ENCODE data around the gene LRSAM1. TPM values are rescaled to one million over a fixed set of nuclear protein-coding genes. Genes with fewer than 3 reads are reported as not detected.
A peak's percentile ranks its signal among the peaks of the same experiment; 100 is the strongest.

The LRSAM1 gene
- total RNA-seq, 1 experiment from 2014 or later = 18.5 TPM

DNA sequence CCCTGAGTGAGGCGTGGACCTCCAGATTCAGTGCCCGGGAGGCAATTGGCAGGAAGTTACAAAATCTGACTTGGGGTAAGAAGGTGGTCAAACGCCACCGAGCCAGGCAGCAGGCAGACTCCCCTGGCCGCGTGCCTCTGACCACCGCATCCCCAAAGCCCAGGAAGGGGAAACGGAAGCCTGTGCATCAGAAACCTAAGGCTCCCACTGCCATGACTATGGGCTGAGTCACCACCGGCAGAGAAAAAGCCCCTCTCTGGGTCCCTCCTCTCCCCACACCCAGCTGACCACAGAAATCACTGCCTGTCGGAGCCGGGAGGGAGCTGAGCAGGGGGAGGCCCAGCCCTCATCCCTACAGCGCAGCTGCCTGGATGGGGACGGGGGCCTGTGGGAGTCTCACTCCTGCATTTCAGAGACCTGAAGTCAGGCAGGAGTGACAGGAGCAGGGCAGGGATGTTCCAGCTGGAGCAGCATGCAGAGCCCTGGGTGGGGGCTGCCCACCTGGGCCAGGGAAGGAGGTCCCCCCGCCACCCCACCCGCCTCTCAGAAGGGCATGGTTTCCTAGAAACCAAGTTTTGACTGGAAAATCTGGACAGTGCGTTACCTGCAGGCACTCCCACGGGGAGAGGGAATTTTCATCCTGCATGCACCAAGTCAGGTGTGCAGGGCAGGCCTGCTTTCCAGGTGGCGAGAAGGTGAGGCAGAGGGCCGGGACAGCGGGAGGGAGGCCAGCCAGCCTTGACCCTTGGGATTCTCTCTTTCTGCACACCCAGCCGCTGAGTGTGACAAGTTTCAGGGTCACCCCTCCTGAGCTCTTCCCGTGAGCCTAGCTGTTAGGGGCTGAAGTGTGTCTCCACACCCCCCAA, 68.2 kb downstream of the LRSAM1 start:
- Histone ChIP-seq H3K36me3 (replicated peaks; ENCODE audit: control insufficient read depth, insufficient read depth, low read length) (peaks cover 22% of the 10 kb centered on the region), H3K27me3 (ENCODE audit: control insufficient read depth, insufficient read depth, low read length) (no peaks in the 10 kb centered on the region), H3K4me3 (ENCODE audit: insufficient read depth, low read depth, low read length) (no peak overlapping the region)
- DNase-seq = peak; percentile 76

DNA sequence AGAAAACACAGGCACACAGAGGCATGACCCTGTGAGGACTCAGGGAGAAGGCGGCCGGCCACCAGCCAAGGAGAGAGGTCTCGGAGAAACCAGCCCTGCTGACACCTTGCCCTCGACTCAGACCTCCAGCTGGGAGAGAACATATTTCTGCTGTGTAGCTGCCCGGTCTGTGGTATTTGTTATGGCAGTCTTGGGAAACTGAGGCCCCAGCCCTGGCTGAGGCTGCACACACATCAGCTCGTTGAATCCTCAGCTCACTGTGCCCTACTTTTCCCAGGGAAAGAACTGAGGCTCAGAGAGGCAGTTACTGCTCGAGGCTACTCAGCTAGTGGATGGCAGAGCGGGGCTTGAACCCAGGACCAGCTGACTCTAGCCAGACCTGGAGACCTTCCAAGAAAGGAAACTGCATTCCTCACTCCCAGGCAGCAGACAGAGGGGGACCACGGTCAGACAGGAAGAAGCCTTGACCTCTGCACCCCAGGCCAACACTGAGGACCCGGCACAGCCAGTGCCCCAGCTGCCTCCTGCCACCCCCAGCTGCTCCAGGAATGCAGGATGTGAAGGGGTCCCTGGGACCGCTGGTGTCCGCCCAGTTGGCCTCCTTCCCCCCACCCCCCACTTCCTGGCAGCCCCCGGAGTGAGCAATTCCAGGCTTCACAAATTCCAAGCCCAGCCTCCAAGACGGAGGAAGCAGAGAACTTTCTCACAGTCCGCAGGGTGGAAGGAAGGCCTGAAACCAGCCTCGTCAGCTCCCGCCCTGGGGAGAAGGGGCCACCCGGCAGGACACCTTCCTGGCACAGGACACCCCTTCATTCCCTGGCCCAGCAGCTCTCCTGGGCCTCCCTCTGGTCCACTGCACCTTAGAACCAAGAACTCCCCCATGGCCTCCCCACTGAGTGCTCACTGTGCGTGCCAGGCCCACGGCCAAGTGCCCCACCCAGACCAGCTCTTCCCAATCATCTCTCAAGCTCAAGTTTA, 69.9 kb downstream of the LRSAM1 start:
- H3K36me3 ChIP-seq (replicated peaks; ENCODE audit: control insufficient read depth, insufficient read depth, low read length) = peaks cover 33% of the 10 kb centered on the region

DNA sequence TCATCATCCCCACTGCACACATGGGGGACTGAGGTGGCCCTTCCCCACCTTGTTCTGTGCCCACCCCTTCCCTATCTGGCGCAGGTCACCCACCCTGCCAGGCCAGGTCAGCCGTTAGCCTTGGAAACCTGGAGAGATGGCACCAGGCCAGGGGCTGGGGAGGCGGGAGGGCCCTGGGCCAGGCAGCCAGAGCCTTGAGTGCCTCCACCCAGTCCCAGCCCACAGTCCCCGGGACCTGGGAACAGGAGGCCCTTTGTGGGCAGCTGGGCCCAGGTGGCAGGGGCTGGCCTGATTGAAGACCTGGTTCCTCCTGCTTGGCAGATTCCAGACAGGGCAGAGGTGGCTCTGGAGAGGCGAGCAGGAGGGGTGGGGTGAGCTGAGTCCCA, 70.6 kb downstream of the LRSAM1 start:
- Histone ChIP-seq H3K36me3 (replicated peaks; ENCODE audit: control insufficient read depth, insufficient read depth, low read length) (peaks cover 33% of the 10 kb centered on the region), H3K27me3 (ENCODE audit: control insufficient read depth, insufficient read depth, low read length) (no peaks in the 10 kb centered on the region), H3K4me3 (ENCODE audit: insufficient read depth, low read depth, low read length) (no peak overlapping the region)
- no peak for DNase-seq

More for the DNA sequence above, 69.9 kb downstream of the LRSAM1 start:
- Histone ChIP-seq H3K4me3 (ENCODE audit: insufficient read depth, low read depth, low read length) (no peak overlapping the region), H3K27me3 (ENCODE audit: control insufficient read depth, insufficient read depth, low read length) (no peaks in the 10 kb centered on the region)
- peak; percentile 80 for DNase-seq

DNA sequence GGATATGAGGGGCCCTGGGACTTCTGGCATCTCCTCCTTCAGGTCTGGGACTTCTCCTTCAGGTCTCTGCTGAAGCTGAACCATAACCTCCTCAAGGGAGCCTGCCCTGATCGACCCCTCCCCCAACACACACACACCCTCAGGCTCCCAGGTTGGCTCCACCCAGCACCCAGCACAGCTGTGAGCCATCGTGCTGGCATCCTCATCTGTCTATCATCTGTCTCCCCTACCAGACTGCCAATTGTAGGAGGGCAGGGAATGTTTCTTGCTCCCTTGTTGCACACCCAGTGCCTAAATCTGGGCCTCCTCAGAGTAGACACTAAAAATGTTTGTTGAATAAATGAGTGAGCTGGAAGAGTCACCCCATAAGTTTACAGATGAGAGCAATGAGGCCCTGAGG, 71.4 kb downstream of the LRSAM1 start:
- no peaks in the 10 kb centered on the region for H3K27me3 ChIP-seq (ENCODE audit: control insufficient read depth, insufficient read depth, low read length)
- H3K36me3 ChIP-seq (replicated peaks; ENCODE audit: control insufficient read depth, insufficient read depth, low read length) = peaks cover 27% of the 10 kb centered on the region
- no peak overlapping the region for H3K4me3 ChIP-seq (ENCODE audit: insufficient read depth, low read depth, low read length)
- DNase-seq = no peak

DNA sequence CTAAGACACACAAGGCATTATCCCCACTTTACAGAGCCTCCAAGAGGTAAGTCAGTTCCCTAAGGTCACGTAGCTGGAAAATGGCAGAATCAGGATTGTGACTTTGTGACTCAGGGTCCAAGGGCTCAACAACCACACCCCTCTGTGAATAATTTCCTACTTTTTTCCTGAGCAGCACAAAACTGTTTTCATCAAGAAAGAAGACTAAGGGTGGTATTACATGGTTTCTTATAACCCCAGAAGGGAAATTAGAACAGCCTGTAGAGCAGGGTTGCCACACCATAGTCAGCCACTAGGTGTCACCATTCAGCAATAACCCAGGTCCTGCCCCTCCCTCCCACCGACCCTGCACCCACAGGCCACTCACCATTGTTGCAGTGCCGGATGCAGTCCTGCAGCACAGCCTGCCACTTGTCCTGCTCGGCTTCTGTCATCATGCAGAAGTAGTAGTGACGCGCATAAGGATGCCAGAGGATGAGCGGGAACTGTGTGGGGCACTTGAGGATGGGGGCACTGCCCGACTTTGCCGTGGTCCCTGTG, 72.1 kb downstream of the LRSAM1 start:
- no peak overlapping the region for H3K4me3 ChIP-seq (ENCODE audit: insufficient read depth, low read depth, low read length)

DNA sequence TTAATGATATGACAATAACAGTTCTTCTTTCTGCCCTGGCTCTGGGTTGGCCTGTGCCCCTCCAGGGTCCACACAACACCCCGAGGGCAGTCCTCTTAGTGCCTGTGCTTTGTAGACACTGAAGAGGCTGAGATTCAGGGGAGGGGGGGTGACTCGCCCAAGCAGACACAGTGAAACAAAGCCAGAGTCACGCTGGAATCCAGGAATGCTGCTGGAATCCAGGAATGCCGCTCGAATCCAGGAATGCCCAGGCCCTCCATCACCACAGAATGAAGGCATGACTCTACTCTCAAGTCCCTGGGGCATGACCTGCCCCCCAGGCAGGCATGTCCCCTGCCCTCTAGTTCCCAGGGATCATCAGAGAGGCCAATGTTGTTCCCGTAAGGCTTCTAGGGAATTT, 73.1 kb downstream of the LRSAM1 start:
- no peak for DNase-seq

More for the DNA sequence above, 72.1 kb downstream of the LRSAM1 start:
- Histone ChIP-seq H3K36me3 (replicated peaks; ENCODE audit: control insufficient read depth, insufficient read depth, low read length) (peaks cover 26% of the 10 kb centered on the region), H3K27me3 (ENCODE audit: control insufficient read depth, insufficient read depth, low read length) (no peaks in the 10 kb centered on the region)
- DNase-seq = peak; percentile 72

DNA sequence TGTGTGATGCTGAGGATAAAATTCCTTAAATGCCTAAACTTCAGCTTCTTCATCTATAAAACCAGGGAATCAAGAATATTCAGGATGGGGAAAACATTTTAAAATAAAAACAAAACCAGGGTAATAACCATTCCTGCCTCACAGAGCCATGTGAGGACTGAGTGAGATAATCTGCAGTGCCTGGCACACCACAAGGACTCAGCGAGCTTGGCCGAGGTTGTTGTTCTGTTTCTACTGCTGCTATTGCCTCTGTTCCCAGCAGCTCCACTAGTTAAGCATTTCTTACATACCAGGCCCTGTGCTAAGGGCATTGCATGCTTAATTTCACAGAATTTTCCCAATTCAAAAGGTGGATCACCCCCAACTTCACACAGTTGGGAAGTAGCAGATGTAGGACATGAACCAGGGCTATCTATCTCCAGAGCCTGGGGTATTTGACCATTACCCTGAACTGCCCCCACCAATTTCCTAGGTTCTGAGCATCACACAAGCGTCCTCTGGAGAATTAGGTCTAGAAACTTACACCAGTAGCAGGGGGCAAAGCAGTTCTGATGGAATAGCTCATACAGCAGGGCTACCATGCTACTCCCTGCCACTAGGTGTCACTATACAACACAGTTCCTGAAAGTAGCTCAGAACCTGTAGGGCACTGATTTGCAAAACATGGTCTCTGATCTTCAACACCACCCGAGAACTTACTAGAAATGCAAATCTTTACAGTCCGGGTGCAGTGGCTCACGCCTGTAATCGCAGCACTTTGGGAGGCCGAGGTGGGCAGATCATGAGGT, 74.3 kb downstream of the LRSAM1 start:
- Histone ChIP-seq H3K36me3 (replicated peaks; ENCODE audit: control insufficient read depth, insufficient read depth, low read length) (peaks cover 26% of the 10 kb centered on the region), H3K27me3 (ENCODE audit: control insufficient read depth, insufficient read depth, low read length) (no peaks in the 10 kb centered on the region), H3K4me3 (ENCODE audit: insufficient read depth, low read depth, low read length) (no peak overlapping the region)
- no peak for DNase-seq

More for the DNA sequence above, 73.1 kb downstream of the LRSAM1 start:
- H3K27me3 ChIP-seq (ENCODE audit: control insufficient read depth, insufficient read depth, low read length) = no peaks in the 10 kb centered on the region
- no peak overlapping the region for H3K4me3 ChIP-seq (ENCODE audit: insufficient read depth, low read depth, low read length)
- H3K36me3 ChIP-seq (replicated peaks; ENCODE audit: control insufficient read depth, insufficient read depth, low read length) = peaks cover 26% of the 10 kb centered on the region

DNA sequence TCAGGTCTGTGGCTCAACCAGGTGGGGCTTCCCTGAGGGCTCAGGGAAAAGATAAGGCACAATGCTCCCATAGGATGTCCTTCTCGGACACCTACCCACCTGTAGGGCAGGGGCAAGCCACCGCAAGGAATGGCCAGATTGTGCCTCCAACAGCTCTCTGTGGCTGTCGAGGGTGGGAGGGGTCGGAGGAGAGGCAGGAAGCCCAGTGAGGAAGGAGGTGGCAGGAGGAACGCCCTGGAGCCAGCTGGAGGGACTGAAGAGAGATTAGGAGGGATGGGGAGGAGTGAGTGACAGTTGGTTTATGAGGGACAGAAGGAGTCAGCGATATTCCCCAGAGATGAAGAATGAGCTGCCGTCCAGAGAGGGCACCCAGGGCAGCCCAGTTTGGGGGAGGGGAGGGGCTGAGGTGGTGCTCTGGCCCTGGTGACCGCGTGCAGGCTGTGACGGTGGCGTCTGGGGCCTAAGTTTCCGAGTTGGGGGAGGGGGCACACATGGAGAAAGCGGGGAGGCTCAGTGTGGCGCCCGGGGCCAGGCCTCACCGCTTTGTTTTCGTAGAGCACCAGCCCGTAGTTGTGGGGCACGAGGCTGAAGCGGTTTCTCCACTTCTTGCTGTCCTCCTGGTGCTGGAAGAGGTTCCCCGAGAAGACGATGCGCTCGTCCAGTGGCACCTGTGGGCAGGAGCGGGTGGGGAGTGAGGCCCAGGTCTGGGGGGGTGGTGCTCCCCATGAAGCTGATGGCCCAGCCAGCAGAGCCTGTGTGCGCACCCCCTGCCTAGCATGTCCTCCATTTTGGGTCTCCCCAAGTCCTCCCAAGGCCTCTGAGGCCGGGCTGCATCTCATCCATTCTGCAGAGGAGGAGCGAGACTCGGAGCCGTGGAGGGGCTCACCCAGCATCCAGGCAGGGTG, 75.6 kb downstream of the LRSAM1 start:
- Histone ChIP-seq H3K27me3 (ENCODE audit: control insufficient read depth, insufficient read depth, low read length) (no peaks in the 10 kb centered on the region), H3K36me3 (replicated peaks; ENCODE audit: control insufficient read depth, insufficient read depth, low read length) (peaks cover 26% of the 10 kb centered on the region), H3K4me3 (ENCODE audit: insufficient read depth, low read depth, low read length) (no peak overlapping the region)
- no peak for DNase-seq

DNA sequence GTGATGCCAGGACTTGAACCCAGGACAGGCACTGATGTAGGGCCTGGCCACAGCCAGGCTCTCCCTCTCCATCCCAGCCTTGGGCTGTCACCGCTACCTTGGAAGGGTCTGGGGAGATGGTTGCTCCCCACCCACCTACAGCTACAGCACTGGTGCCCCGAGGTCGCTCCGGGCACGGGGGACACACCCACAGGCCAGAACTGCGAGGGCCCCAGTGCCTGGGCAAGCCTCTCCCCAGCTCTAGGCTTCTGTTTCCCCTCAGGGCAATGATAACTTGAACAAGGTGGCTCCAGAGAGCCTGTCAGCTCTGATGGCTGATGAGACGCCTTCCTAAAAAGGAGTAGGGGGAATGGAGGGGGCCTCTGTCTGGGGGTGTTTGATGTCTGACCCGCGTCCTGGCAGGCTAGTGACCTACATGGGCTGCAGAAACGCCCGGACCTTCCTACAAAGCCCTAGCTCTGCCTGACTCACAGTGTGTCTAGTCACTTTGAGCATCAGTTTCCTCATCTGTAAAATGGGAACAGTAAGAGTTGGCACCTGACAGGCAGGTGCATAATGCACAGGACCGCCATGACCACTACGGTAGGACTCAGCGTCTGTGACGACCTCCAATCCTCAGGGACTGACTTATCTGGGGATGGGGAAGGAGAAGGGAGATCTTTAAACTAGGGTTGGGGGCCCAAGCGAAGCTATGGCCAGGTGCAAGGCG, 76.4 kb downstream of the LRSAM1 start:
- DNase-seq = no peak
- H3K27me3 ChIP-seq (ENCODE audit: control insufficient read depth, insufficient read depth, low read length) = no peaks in the 10 kb centered on the region
- H3K36me3 ChIP-seq (replicated peaks; ENCODE audit: control insufficient read depth, insufficient read depth, low read length) = peaks cover 25% of the 10 kb centered on the region
- no peak overlapping the region for H3K4me3 ChIP-seq (ENCODE audit: insufficient read depth, low read depth, low read length)

DNA sequence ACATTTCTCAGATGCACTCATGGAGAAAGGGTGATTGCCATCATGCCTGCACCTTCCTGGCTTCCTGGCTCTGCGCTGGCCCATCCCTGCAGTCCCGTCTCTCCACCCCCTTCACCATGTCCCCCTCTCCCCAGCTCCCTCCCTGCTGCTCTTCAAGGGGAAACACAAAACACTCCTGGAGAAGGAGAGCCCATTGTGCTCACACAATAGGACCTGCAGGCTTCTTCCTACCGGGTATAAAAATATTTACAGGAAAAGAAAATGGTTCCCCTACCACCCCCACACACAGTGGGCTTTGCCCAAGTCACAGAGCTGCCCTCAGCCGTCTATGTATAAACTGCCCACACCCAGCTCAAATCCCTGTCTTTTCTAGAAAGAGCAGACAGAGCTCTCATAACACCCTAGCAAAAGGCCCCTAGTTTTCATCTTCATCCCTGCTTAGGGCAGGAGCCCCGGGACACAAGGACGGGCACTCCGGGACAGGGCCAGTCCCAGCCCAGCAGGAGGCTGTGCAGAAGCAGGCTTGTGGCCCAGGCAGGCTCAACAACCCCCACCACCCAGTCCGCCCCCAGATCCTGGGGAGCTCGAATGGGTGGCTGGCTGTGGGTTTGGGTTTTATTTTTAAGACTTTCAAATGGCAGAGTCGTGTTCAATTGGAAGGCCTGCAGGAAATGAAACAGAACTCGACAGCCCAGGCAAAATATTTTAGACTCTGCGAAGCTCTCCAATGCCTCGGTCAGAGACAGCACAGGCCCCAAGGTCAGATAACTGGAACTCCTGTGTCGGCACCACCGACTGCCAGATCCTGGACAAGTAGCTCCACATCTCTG, 77.3 kb downstream of the LRSAM1 start:
- Histone ChIP-seq H3K4me3 (ENCODE audit: insufficient read depth, low read depth, low read length) (no peak overlapping the region), H3K36me3 (replicated peaks; ENCODE audit: control insufficient read depth, insufficient read depth, low read length) (peaks cover 19% of the 10 kb centered on the region), H3K27me3 (ENCODE audit: control insufficient read depth, insufficient read depth, low read length) (no peaks in the 10 kb centered on the region)
- peak; percentile 88 for DNase-seq

DNA sequence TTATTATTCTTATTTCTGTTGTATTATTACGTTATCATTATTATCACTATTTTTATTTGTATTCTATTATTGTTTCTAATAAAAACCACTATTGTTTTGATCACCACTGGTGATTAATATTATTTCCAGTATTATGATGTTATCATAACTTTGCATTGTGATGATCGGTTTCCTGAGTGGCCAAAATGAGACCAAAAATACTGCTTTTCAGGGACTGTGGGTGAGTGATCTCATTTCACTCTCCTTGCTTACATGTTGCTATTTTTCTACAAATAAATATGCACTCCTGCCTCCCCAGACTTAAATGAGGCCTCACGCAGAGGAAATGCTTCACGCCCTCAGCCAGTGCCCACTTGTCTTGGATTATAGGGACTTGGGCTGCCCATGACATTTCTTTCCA, 78.4 kb downstream of the LRSAM1 start:
- Histone ChIP-seq H3K27me3 (ENCODE audit: control insufficient read depth, insufficient read depth, low read length) (no peaks in the 10 kb centered on the region), H3K4me3 (ENCODE audit: insufficient read depth, low read depth, low read length) (no peak overlapping the region), H3K36me3 (replicated peaks; ENCODE audit: control insufficient read depth, insufficient read depth, low read length) (peaks cover 10% of the 10 kb centered on the region)
- DNase-seq = no peak
